ENCODE data around the gene PHOX2A.
"Not testable (repeated sequence)": the region's sequence is repeated elsewhere in the genome, so short reads cannot be mapped to it uniquely, and the experiment has no call there.

The PHOX2A gene

GRCh38 chr11:72221386-72222075, 22.4 kb downstream of the PHOX2A start:
- DNase-seq = no peak

DNA sequence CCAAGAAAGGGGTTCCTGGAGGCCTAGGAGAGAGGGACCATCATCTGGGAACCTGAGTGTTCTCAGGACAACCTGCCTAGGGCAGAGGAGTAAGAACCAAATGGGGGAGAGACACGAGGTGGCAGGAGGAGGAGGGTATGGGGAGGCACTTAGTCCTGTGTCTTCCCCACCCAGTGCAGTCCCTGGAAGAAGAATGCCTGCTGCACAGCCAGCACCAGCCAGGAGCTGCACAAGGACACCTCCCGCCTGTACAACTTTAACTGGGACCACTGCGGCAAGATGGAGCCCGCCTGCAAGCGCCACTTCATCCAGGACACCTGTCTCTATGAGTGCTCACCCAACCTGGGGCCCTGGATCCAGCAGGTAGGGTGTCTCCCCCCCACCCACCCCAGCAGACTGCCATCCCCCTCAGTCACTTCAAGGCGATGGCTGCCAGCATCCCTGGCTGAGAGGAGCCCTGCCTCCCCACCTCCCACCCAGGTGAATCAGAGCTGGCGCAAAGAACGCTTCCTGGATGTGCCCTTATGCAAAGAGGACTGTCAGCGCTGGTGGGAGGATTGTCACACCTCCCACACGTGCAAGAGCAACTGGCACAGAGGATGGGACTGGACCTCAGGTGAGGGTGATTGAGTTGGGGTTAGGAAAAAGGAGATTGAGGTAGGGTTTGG, 23.1 kb downstream of the PHOX2A start:
- DNase-seq = no peak

DNA sequence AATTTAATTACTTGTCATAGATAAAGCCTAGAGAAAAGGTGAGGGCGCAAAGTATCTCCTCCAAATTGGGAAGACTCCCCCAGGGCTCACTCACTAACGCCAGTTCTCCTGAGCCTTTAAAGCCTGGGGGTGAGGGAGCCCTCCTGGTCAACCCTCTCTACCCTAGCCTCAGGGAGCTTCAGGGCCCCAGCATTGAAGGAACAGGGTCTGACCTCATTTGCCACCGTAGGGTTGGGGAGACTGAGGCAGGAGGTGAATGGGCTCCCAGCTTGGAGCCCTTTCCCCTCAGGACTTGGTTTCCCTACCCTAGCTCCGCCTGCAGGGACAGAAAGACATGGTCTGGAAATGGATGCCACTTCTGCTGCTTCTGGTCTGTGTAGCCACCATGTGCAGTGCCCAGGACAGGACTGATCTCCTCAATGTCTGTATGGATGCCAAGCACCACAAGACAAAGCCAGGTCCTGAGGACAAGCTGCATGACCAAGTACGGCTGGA, 25.7 kb downstream of the PHOX2A start:
- DNase-seq = no peak

GRCh38 chr11:72217841-72218240, 26.1 kb downstream of the PHOX2A start:
- DNase-seq = no peak

- DNase-seq = no peak
Measured at GRCh38 chr11:72216638-72217037, 27.3 kb downstream of the PHOX2A start, which contains the start of gene FOLR2. Gene FOLR2 (plus strand): TSS chr11:72216794. CDS start chr11:72218585, 1,791 bp downstream.

DNA sequence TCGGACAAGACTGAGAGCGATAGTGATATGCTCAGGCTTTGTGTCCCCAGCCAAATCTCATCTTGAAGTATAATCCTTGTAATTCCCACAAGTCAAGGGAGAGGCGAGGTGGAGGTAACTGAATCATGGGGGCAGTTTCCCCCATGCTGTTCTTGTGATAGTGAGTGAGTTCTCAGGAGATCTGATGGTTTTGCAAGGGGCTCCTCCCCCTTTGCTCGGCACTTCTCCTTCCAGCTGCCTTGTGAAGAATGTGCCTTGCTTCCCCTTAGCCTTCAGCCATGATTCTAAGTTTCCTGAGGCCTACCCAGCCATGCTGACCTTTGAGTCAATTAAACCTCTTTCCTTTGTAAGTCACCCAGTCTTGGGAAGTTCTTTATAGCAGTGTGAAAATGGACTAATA, 34.9 kb downstream of the PHOX2A start:
- no peak for DNase-seq

- DNase-seq = no peak
Measured at GRCh38 chr11:72208281-72208680, 35.7 kb downstream of the PHOX2A start.

GRCh38 chr11:72206794-72207193, 37.2 kb downstream of the PHOX2A start:
- DNase-seq = not testable (repeated sequence)

DNA sequence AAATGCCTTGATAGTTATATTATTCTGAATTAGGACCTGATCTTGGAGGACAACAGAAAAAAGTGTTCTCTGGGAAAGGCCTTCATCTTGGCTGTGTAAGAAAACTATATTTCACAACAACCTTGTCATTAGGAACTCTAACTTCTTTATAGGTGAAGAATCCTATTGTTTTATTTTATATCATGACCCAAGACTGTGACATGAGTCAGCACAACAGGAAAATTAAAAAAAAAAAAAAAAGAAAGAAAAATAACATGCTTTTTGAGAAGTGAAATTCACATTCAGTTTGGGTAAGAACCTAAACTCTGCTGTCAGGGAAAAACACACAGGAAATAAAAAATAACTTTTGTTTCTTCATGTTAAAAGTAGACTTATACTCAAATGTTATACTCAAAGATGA, 39.1 kb downstream of the PHOX2A start:
- DNase-seq = no peak

DNA sequence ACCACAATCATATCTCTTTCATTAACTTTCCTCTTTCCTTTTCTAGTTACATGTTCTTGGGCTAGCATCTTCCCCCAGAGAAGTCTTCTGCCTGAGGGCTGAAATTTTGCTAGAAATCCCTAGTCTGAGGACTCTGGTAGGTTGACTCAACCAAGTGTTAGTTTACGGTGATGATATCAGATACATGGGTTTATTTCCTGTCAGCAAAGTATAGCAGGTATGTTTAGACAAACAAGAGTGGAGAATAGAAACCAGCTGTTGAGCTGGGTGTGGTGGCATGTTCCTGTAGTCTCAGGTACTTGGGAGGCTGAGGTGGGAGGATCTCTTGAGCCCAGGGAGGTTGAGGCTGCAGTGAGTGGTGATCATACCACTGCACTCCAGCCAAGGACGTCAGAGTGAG, 40.8 kb downstream of the PHOX2A start:
- no peak for DNase-seq

DNA sequence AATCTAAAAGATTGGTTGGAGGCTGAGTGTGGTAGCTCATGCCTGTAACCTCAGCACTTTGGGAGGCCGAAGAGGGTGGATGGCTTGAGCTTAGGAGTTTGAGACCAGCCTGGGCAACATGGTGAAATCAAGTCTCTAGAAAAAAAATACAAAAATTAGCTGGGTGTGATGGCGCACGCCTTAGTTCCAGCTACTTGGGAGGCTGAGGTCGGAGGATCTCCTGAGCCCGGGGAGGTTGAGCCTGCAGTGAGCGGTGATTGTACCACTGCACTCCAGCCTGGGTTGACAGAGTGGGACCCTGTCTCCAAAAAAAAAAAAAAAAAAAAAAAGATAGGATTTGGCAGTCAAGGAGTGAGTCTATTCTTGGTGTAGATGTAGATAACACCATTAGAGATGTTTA, 41.4 kb downstream of the PHOX2A start:
- DNase-seq = no peak

GRCh38 chr11:72201445-72201844, 42.5 kb downstream of the PHOX2A start:
- DNase-seq = not testable (repeated sequence)

GRCh38 chr11:72195518-72196270, 48.3 kb downstream of the PHOX2A start:
- DNase-seq = no peak

DNA sequence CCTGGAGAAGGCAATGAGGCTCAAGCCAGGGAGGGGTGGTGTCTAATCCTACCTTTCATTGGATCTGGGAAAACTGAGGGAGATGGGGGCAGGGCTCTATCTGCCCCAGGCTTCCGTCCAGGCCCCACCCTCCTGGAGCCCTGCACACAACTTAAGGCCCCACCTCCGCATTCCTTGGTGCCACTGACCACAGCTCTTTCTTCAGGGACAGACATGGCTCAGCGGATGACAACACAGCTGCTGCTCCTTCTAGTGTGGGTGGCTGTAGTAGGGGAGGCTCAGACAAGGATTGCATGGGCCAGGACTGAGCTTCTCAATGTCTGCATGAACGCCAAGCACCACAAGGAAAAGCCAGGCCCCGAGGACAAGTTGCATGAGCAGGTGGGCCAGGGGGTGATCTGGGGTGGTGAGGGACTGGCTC, 52.0 kb downstream of the PHOX2A start, which contains the start of gene FOLR1:
Gene FOLR1 (plus strand): TSS at position 180 of the 421 bp plus-strand sequence. CDS start 34 bp downstream, at position 214.
- no peak for DNase-seq

DNA sequence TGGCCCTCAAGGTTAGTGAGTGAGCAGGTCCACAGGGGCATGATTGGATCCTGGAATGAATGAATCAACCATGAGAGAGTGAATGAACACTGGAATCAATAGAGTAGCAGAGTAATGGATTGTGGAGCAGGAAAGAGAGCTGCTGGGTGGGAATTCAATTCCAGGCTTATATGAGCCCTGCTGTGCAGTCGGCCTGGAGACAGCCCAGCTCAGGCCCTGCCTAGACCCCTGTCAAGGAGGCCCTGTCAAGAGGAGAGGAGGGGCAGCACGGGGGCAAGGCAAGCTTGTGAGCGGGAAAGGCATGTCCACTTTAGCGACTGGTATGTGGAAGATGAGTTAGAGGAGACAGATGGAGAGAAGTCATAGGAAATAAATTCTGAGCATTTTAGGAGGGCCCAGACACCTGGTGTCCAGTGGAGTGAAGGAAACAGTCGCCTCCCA, 53.3 kb downstream of the PHOX2A start:
- no peak for DNase-seq

DNA sequence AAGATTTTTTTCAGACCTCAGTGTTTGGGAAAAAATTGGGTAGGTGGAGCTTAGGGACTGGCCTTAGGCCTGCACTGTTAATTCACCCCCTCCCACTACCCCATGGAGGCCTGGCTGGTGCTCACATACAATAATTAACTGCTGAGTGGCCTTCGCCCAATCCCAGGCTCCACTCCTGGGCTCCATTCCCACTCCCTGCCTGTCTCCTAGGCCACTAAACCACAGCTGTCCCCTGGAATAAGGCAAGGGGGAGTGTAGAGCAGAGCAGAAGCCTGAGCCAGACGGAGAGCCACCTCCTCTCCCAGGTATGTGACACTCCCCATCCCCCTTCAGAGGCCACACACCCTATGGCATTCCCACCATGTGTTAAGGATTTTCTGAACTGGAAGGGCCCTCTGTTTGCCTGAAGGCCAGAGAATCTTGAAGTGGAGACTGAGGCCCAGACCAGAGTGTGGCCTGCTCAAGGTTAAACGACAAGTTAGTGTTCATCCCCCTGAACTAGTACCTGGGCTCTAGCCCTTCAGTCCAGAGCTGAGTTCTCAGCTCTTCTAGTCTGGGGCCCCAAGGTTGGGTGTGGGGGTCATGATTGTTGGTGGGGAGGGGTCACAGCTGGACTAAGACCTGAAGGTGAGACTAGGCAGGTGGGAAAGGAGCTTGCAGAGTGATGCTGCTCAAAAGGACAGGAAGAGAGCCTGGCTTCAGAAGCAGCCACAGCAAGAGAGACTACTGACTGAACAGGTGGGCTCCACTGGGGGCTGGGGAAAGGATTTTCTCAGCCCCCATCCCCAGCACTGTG, 54.3 kb downstream of the PHOX2A start:
- no peak for DNase-seq
